H1 (cell line): Measurements from ENCODE around the gene SLAMF6. TPM values are rescaled to one million over a fixed set of nuclear protein-coding genes. Genes with fewer than 3 reads are reported as not detected.

Source experiments
- CTCF ChIA-PET: fragments of 300-600 bp; sonication (Branson Sonifier 250); formaldehyde crosslinking; loops from one replicate; lab custom pipeline; 2021; ENCODE audit not compliant: partially characterized antibody; lab: Charles Lee
- POLR2A ChIA-PET: fragments of 300-600 bp; sonication (Branson Sonifier 250); formaldehyde crosslinking; loops from one replicate; lab custom pipeline; 2021; ENCODE audit warnings: inconsistent platforms; ENCODE audit not compliant: partially characterized antibody; lab: Charles Lee
- DNase-seq, 2 experiments: peaks; one replicate each; pipeline versions ENCODE4 v3.0.0 to v3.0.0-alpha.2; 2010 to 2022; ENCODE audit warnings: low spot score in 2 of 2, low read depth in 1 of 2, mixed read lengths in 1 of 2
- FAIRE-seq: peaks from 2 replicates; lab custom pipeline; 2011; peaks lifted over from hg19 to GRCh38; lab: Jason Lieb, UNC
- H2AFZ ChIP-seq: 2 replicates; pipeline ENCODE4 v1.8.1; 2012; ENCODE audit warnings: low read length, inconsistent platforms
- H2AK5ac ChIP-seq: 2 replicates; pipeline ENCODE4 v1.6.1; 2013; ENCODE audit warnings: low read depth, low read length
- H2BK120ac ChIP-seq: replicated peaks from 2 replicates; pipeline ENCODE3; 2013; ENCODE audit warnings: low read depth, low read length, inconsistent platforms
- H2BK12ac ChIP-seq: 2 replicates; pipeline ENCODE4 v1.6.1; 2013; ENCODE audit warnings: low read depth, low read length
- H2BK15ac ChIP-seq: 2 replicates; pipeline ENCODE4 v1.6.1; 2013; ENCODE audit warnings: low read length
- H2BK20ac ChIP-seq: 2 replicates; pipeline ENCODE4 v1.6.1; 2013; ENCODE audit warnings: low read length
- H2BK5ac ChIP-seq: 2 replicates; pipeline ENCODE4 v1.6.1; 2013; ENCODE audit warnings: low read depth, low read length
- H3K14ac ChIP-seq: 2 replicates; pipeline ENCODE4 v1.6.1; 2013; ENCODE audit warnings: inconsistent platforms; ENCODE audit not compliant: insufficient read length
- H3K18ac ChIP-seq: 2 replicates; pipeline ENCODE4 v1.6.1; 2013; ENCODE audit warnings: low read length; ENCODE audit errors: extremely low read depth
- H3K23ac ChIP-seq: 2 replicates; pipeline ENCODE4 v1.6.1; 2013; ENCODE audit warnings: inconsistent platforms; ENCODE audit not compliant: insufficient read length
- H3K23me2 ChIP-seq: 2 replicates; pipeline ENCODE4 v1.6.1; 2013; ENCODE audit warnings: low read depth, low read length
- H3K27ac ChIP-seq: 2 replicates; pipeline ENCODE4 v1.6.1; 2011; ENCODE audit warnings: low read depth, low read length, inconsistent platforms
- H3K27me3 ChIP-seq, 4 experiments: replicated peaks in 1 of 4; 1 replicate in 1 of 4; 2 replicates in 3 of 4; pipeline versions ENCODE4 v1.6.1 to v1.8.1; 2011 to 2013; ENCODE audit warnings: low read length in 3 of 4, mild to moderate bottlenecking in 3 of 4, inconsistent platforms in 2 of 4, mixed read lengths in 2 of 4, moderate library complexity in 1 of 4; ENCODE audit not compliant: control insufficient read depth in 3 of 4, insufficient read depth in 3 of 4; ENCODE audit errors: extremely low read depth in 1 of 4
- H3K36me3 ChIP-seq, 4 experiments: 2 replicates each; pipeline versions ENCODE4 v1.6.1 to v1.8.1; 2011 to 2013; ENCODE audit warnings: mild to moderate bottlenecking in 4 of 4, low read length in 3 of 4, moderate library complexity in 2 of 4, control low read depth in 1 of 4, inconsistent platforms in 1 of 4; ENCODE audit not compliant: insufficient read depth in 4 of 4, control insufficient read depth in 2 of 4
- H3K4ac ChIP-seq: replicated peaks from 2 replicates; pipeline ENCODE3; 2013; ENCODE audit warnings: low read length, low read depth, mixed read lengths, inconsistent platforms; ENCODE audit not compliant: insufficient read length
- H3K4me1 ChIP-seq, 4 experiments: replicated peaks in 1 of 4; 1 replicate in 1 of 4; 2 replicates in 3 of 4; pipeline versions ENCODE4 v1.6.1 to v1.8.1; 2011 to 2013; ENCODE audit warnings: low read length in 3 of 4, inconsistent platforms in 2 of 4, mixed read lengths in 1 of 4; ENCODE audit not compliant: insufficient read depth in 4 of 4, control insufficient read depth in 3 of 4
- H3K4me2 ChIP-seq, 2 experiments: 2 replicates each; pipeline versions ENCODE4 v1.6.1 to v1.8.1; 2011 to 2013; ENCODE audit warnings: low read depth in 2 of 2, low read length in 2 of 2, control low read depth in 1 of 2, inconsistent platforms in 1 of 2, mild to moderate bottlenecking in 1 of 2; ENCODE audit not compliant: insufficient read depth in 1 of 2
- H3K4me3 ChIP-seq, 4 experiments: fragments of 200-600, 300-600 bp in 1 of 4; sonication (generic), shearing (Covaris generic), sonication (Bioruptor Twin) in 1 of 4; 2 replicates each; pipeline versions ENCODE4 v1.5.1 to v1.8.1; 2011 to 2016; ENCODE audit warnings: low read length in 4 of 4, low read depth in 3 of 4, control low read depth in 2 of 4, inconsistent platforms in 2 of 4, mild to moderate bottlenecking in 2 of 4, mixed read lengths in 1 of 4, moderate library complexity in 1 of 4; ENCODE audit not compliant: insufficient read depth in 2 of 4; ENCODE audit errors: extremely low read depth in 1 of 4
- H3K56ac ChIP-seq: replicated peaks from 2 replicates; pipeline ENCODE3; 2013; ENCODE audit warnings: low read depth, mild to moderate bottlenecking, mixed read lengths, low read length, inconsistent platforms; ENCODE audit not compliant: insufficient read length
- H3K79me1 ChIP-seq: 2 replicates; pipeline ENCODE4 v1.6.1; 2013; ENCODE audit warnings: low read depth, low read length, control low read depth
- H3K79me2 ChIP-seq, 2 experiments: 2 replicates each; pipeline versions ENCODE4 v1.6.1 to v1.8.1; 2012 to 2013; ENCODE audit warnings: low read length in 2 of 2, mild to moderate bottlenecking in 2 of 2, inconsistent platforms in 1 of 2; ENCODE audit not compliant: insufficient read depth in 2 of 2, control insufficient read depth in 1 of 2
- H3K9ac ChIP-seq, 4 experiments: replicated peaks in 1 of 4; 1 replicate in 1 of 4; 2 replicates in 3 of 4; pipeline versions ENCODE4 v1.6.1 to v1.8.1; 2011 to 2013; ENCODE audit warnings: low read depth in 3 of 4, low read length in 3 of 4, control low read depth in 2 of 4, mild to moderate bottlenecking in 2 of 4, moderate library complexity in 2 of 4, inconsistent platforms in 1 of 4; ENCODE audit errors: extremely low read depth in 1 of 4
- H3K9me3 ChIP-seq, 2 experiments: 2 replicates each; pipeline versions ENCODE4 v1.6.1 to v1.8.1; 2012 to 2013; ENCODE audit warnings: mild to moderate bottlenecking in 2 of 2, moderate library complexity in 2 of 2, control low read depth in 1 of 2, inconsistent platforms in 1 of 2, low read depth in 1 of 2, low read length in 1 of 2, mixed read lengths in 1 of 2; ENCODE audit not compliant: insufficient read depth in 2 of 2
- H4K20me1 ChIP-seq, 2 experiments: replicated peaks in 1 of 2; 2 replicates each; pipeline versions ENCODE3 to v1.8.1; 2011 to 2013; ENCODE audit warnings: inconsistent platforms in 2 of 2, low read length in 2 of 2, mild to moderate bottlenecking in 1 of 2; ENCODE audit not compliant: insufficient read depth in 2 of 2, control insufficient read depth in 1 of 2
- H4K5ac ChIP-seq: 2 replicates; pipeline ENCODE4 v1.6.1; 2013; ENCODE audit warnings: low read length, low read depth, mixed read lengths, inconsistent platforms; ENCODE audit not compliant: insufficient read length
- H4K8ac ChIP-seq: 2 replicates; pipeline ENCODE4 v1.8.0; 2013; ENCODE audit warnings: mild to moderate bottlenecking, moderate library complexity, low read length, inconsistent platforms; ENCODE audit not compliant: insufficient read depth; ENCODE audit errors: extremely low read depth
- H4K91ac ChIP-seq: replicated peaks from 2 replicates; pipeline ENCODE3; 2013; ENCODE audit warnings: low read length, mixed read lengths, inconsistent platforms; ENCODE audit not compliant: insufficient read length
- BACH1 ChIP-seq: IDR thresholded peaks from 2 replicates; pipeline ENCODE4 v1.6.1; 2012; ENCODE audit warnings: low read length, improper control_type of control experiment
- BRCA1 ChIP-seq: IDR thresholded peaks from 2 replicates; pipeline ENCODE4 v1.6.1; 2012; ENCODE audit warnings: low read depth, low read length, improper control_type of control experiment
- EP300 ChIP-seq, 2 experiments: IDR thresholded peaks; 1 replicate in 1 of 2; 2 replicates in 1 of 2; pipeline ENCODE4 v1.6.1; 2011 to 2012; ENCODE audit warnings: low read depth in 2 of 2, low read length in 2 of 2, mild to moderate bottlenecking in 2 of 2, borderline replicate concordance in 1 of 2, inconsistent platforms in 1 of 2, moderate library complexity in 1 of 2
- JUND ChIP-seq: IDR thresholded peaks from 2 replicates; pipeline ENCODE4 v1.6.1; 2011; ENCODE audit warnings: mild to moderate bottlenecking, improper control_type of control experiment, low read length
- KDM1A ChIP-seq: fragments of 200-600, 300-600 bp; sonication (generic); IDR thresholded peaks from 2 replicates; pipeline ENCODE4 v1.7.1; 2016; ENCODE audit warnings: mild to moderate bottlenecking, low read length, borderline replicate concordance
- KDM4A ChIP-seq: IDR thresholded peaks from one replicate; pipeline ENCODE4 v1.7.1; 2012; ENCODE audit warnings: low read depth, mild to moderate bottlenecking, moderate library complexity, low read length, inconsistent platforms; ENCODE audit not compliant: severe bottlenecking
- MAFK ChIP-seq: IDR thresholded peaks from 2 replicates; pipeline ENCODE4 v1.6.1; 2012; ENCODE audit warnings: low read depth, mild to moderate bottlenecking, improper control_type of control experiment, low read length
- NANOG ChIP-seq: IDR thresholded peaks from 2 replicates; pipeline ENCODE4 v1.6.1; 2011; ENCODE audit warnings: low read length, low read depth, mild to moderate bottlenecking, inconsistent platforms; ENCODE audit not compliant: insufficient read depth, poor library complexity, severe bottlenecking
- SP2 ChIP-seq: IDR thresholded peaks from 2 replicates; pipeline ENCODE4 v1.6.1; 2012; ENCODE audit warnings: mild to moderate bottlenecking, low read length, inconsistent platforms
- SRF ChIP-seq: IDR thresholded peaks from 2 replicates; pipeline ENCODE4 v1.6.1; 2011; ENCODE audit warnings: mild to moderate bottlenecking, low read depth, low read length, moderate library complexity
- TBP ChIP-seq: IDR thresholded peaks from 2 replicates; pipeline ENCODE4 v1.6.1; 2011; ENCODE audit warnings: low read depth, low read length, improper control_type of control experiment
- TCF12 ChIP-seq: IDR thresholded peaks from 2 replicates; pipeline ENCODE4 v1.6.1; 2011; ENCODE audit warnings: low read depth, mild to moderate bottlenecking, low read length
- WGBS, 2 experiments: shearing (Covaris generic) in 1 of 2; methylation state at CpG; one replicate each; pipeline versions ENCODE4 v1.1.6 to v1.1.7; 2013 to 2015; ENCODE audit warnings: low lambda C conversion rate in 2 of 2, mixed read lengths in 2 of 2, inconsistent platforms in 1 of 2, low coverage in 1 of 2, missing lambda C conversion rate in 1 of 2; ENCODE audit not compliant: insufficient replicate concordance in 2 of 2, insufficient coverage in 1 of 2, insufficient read length in 1 of 2; ENCODE audit errors: extremely low coverage in 1 of 2, missing lambda C conversion rate in 1 of 2; 5-methylcytosine and 5-hydroxymethylcytosine counted together
- polyA plus RNA-seq, 7 experiments: library from polyadenylated mRNA; depleted of rRNA in 3 of 7; stranded (reverse) in 5 of 7; unstranded in 2 of 7; fragments of >200 nt in 5 of 7; fragments of 200-250 nt in 2 of 7; gene quantifications; 1 replicate in 5 of 7; 2 replicates in 1 of 7; 4 replicates in 1 of 7; pipeline versions ENCODE4 v1.2.1 to v1.2.3, GENCODE V29; 2011 to 2013; ENCODE audit warnings: missing spikeins in 2 of 7, mixed read lengths in 2 of 7
- total RNA-seq: library from RNA; stranded (reverse); fragmentation: NEBNext Ultra II Directional; extraction: Animal tissue kit (Norgen Biotek cat#: 25700); gene quantifications from 2 replicates; pipeline ENCODE4 v1.2.1, GENCODE V29; 2021
- TF ChIP-seq, protein P1 (sequence below): IDR thresholded peaks from 2 replicates; pipeline ENCODE4 v1.6.1; 2012; ENCODE audit warnings: inconsistent platforms

The SLAMF6 gene
- total and polyA plus RNA-seq, 2 of the 8 experiments (the other 6 are each of a cell fraction or from before 2014, with no cell fraction given), result not detected

GRCh38 chr1:160481979-160482596 is 41.0 kb downstream of the SLAMF6 start:
- no peak overlapping the region for H3K4me3 ChIP-seq
- no peak overlapping the region for H3K14ac ChIP-seq
- H3K36me3 ChIP-seq, result no peaks in the 10 kb centered on the region; a peak in 1 of 8 replicates
- WGBS, 2 experiments, result 93% methylated on average over 1 of the region's 1 CpG; no CpG with 5 or more reads in 1 of the 2 experiments
- no peak overlapping the region for H2BK5ac ChIP-seq
- H3K23ac ChIP-seq, result no peak overlapping the region
- H4K91ac ChIP-seq, result no peak overlapping the region
- no peak overlapping the region for H4K8ac ChIP-seq
- POLR2A ChIA-PET, result no interaction called here
- DNase-seq, result no peak
- no peak overlapping the region for H2BK20ac ChIP-seq
- H3K18ac ChIP-seq, result no peak overlapping the region
- no peak overlapping the region for H4K5ac ChIP-seq
- no peak overlapping the region for H3K4me2 ChIP-seq
- no peak overlapping the region for H2BK120ac ChIP-seq
- H3K23me2 ChIP-seq, result peaks cover 2% of the 10 kb centered on the region; the same call in 1 of the 2 replicates
- H4K20me1 ChIP-seq, result no peaks in the 10 kb centered on the region
- H2AFZ ChIP-seq, result no peak overlapping the region
- no peak overlapping the region for H2AK5ac ChIP-seq
- H3K27ac ChIP-seq, result no peak overlapping the region
- H3K56ac ChIP-seq, result no peak overlapping the region
- FAIRE-seq, result no peak
- no peak overlapping the region for H3K9ac ChIP-seq
- H2BK12ac ChIP-seq, result no peak overlapping the region
- H3K9me3 ChIP-seq, result peaks cover 15 to 21% of the 10 kb centered on the region in 2 experiments; a peak in 3 of 4 replicates
- H3K4me1 ChIP-seq, result peaks cover 0 to 3% (median 3%) of the 10 kb centered on the region in 4 experiments; a peak in 3 of 7 replicates
- no peaks in the 10 kb centered on the region for H3K27me3 ChIP-seq
- H3K79me1 ChIP-seq, result no peaks in the 10 kb centered on the region
- no peak overlapping the region for H3K4ac ChIP-seq
- no peak overlapping the region for H2BK15ac ChIP-seq
- H3K79me2 ChIP-seq, result no peaks in the 10 kb centered on the region
- CTCF ChIA-PET, result interaction anchor here (1.0 to 1.6 kb wide), 4 partner anchors 10 to 38 kb away, joined by 3 to 4 read pairs (median 3); no protein-coding TSS in a partner anchor
- TF ChIP-seq EP300 (IDR thresholded peaks at IDR 0.05; ENCODE audit: borderline replicate concordance in 1 of 2, low read depth in 2 of 2, low read length in 2 of 2), result no peak
- no peak for TF ChIP-seq TBP
- no peak for TF ChIP-seq TCF12
- TF ChIP-seq, protein P1, sequence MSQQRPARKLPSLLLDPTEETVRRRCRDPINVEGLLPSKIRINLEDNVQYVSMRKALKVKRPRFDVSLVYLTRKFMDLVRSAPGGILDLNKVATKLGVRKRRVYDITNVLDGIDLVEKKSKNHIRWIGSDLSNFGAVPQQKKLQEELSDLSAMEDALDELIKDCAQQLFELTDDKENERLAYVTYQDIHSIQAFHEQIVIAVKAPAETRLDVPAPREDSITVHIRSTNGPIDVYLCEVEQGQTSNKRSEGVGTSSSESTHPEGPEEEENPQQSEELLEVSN, result no peak
- no peak for TF ChIP-seq KDM4A
- no peak for TF ChIP-seq SRF
- TF ChIP-seq NANOG, result no peak
- TF ChIP-seq BRCA1, result no peak
- no peak for TF ChIP-seq JUND
- TF ChIP-seq SP2, result no peak
- no peak for TF ChIP-seq MAFK
- no peak for TF ChIP-seq KDM1A
- TF ChIP-seq BACH1, result no peak
